Left ventricle myocardium inferior (tissue), 1 donor: ENCODE measurements around the gene MBD5. TPM values are rescaled to one million over a fixed set of nuclear protein-coding genes. Genes with fewer than 3 reads are reported as not detected.

Experiments used
- DNase-seq: peaks from one replicate; pipeline ENCODE4 v3.0.0-alpha.2; 2020
- H3K27ac ChIP-seq: fragments of 200-600 bp; replicated peaks from 2 replicates; pipeline ENCODE4 v1.8.0; 2021
- H3K27me3 ChIP-seq: fragments of 200-600 bp; 2 replicates; pipeline ENCODE4 v1.8.0; 2021; ENCODE audit warnings: low read depth
- H3K36me3 ChIP-seq: fragments of 200-600 bp; 2 replicates; pipeline ENCODE4 v1.8.0; 2021
- H3K4me1 ChIP-seq: fragments of 200-600 bp; 2 replicates; pipeline ENCODE4 v1.8.0; 2021
- H3K4me3 ChIP-seq: fragments of 200-600 bp; 2 replicates; pipeline ENCODE4 v1.8.0; 2021; ENCODE audit warnings: mild to moderate bottlenecking, moderate library complexity
- H3K9me3 ChIP-seq: fragments of 200-600 bp; replicated peaks from 2 replicates; pipeline ENCODE4 v1.8.0; 2021
- intact Hi-C: fragments of 100-400 bp; cut with micrococcal nuclease; formaldehyde crosslinking; loops from one replicate; pipeline ENCODE4 v1.11.0; 2022
- total RNA-seq: library from RNA; stranded (reverse); fragmentation: NEBNext Ultra II Directional; extraction: Animal tissue kit (Norgen Biotek cat#: 25700); gene quantifications from one replicate; pipeline ENCODE4 v1.2.1, GENCODE V29; 2021
- TF ChIP-seq, protein P1 (sequence below): fragments of 200-600 bp; IDR thresholded peaks from 2 replicates; pipeline ENCODE4 v1.8.0; 2021; ENCODE audit warnings: antibody characterized with exemption, mild to moderate bottlenecking, borderline replicate concordance
- donor health status: DM: no; HTN: yes; CAD: no; lungs with severe emphysema.

Gene MBD5
- total RNA-seq, 1 donor from 2014 or later: 21.9 TPM

DNA sequence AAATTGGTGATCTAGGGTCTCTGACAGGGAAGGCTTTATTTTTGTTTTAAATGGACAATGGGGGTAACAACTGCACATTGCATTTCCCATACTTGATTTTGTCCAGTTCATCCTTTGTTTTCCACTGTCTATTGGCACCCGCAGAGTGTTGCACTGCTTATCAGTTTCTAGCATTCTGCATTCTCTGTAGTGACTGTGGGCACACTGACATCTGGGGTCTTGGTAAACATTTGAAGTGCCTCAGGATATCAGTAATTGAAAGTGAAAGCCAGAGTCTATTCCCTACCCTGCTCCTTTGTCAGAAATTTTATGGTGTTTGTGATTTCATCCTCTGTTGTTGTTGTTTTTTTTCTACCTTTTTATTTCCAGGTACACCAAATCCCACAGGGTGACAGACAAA lies 491.6 kb downstream of the MBD5 start:
- Histone ChIP-seq H3K4me1 (peaks cover 16% of the 10 kb centered on the region), H3K36me3 (peaks cover 20% of the 10 kb centered on the region), H3K4me3 (no peak overlapping the region), H3K27me3 (no peaks in the 10 kb centered on the region), H3K9me3 (no peaks in the 10 kb centered on the region), H3K27ac (no peak overlapping the region)
- TF ChIP-seq, protein P1, sequence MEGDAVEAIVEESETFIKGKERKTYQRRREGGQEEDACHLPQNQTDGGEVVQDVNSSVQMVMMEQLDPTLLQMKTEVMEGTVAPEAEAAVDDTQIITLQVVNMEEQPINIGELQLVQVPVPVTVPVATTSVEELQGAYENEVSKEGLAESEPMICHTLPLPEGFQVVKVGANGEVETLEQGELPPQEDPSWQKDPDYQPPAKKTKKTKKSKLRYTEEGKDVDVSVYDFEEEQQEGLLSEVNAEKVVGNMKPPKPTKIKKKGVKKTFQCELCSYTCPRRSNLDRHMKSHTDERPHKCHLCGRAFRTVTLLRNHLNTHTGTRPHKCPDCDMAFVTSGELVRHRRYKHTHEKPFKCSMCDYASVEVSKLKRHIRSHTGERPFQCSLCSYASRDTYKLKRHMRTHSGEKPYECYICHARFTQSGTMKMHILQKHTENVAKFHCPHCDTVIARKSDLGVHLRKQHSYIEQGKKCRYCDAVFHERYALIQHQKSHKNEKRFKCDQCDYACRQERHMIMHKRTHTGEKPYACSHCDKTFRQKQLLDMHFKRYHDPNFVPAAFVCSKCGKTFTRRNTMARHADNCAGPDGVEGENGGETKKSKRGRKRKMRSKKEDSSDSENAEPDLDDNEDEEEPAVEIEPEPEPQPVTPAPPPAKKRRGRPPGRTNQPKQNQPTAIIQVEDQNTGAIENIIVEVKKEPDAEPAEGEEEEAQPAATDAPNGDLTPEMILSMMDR: no peak
- intact Hi-C loops: no loop called here
- DNase-seq: no peak

DNA sequence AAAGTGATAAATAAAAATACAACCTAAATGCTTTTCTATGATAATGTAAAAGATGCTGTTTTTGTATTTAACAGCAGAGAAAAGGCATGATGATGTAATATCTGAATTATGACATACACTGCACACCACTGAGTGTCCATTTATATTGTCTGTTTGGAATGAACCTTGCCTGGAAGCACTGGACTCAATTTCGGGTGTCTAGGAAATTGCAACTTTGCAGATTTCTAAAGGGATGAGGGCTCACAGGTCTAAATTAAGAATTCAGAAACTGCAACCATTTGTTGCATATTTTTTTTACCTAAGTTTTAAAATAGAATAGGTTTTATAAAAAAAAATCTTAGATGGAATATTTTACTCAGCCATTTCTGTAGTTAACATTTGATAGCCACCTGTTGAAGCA lies 492.5 kb downstream of the MBD5 start:
- Histone ChIP-seq H3K27ac (no peak overlapping the region), H3K4me1 (peaks cover 16% of the 10 kb centered on the region), H3K36me3 (peaks cover 20% of the 10 kb centered on the region), H3K4me3 (no peak overlapping the region), H3K9me3 (no peaks in the 10 kb centered on the region), H3K27me3 (no peaks in the 10 kb centered on the region)
- intact Hi-C loops: no loop called here
- TF ChIP-seq, protein P1: no peak
- no peak for DNase-seq

DNA sequence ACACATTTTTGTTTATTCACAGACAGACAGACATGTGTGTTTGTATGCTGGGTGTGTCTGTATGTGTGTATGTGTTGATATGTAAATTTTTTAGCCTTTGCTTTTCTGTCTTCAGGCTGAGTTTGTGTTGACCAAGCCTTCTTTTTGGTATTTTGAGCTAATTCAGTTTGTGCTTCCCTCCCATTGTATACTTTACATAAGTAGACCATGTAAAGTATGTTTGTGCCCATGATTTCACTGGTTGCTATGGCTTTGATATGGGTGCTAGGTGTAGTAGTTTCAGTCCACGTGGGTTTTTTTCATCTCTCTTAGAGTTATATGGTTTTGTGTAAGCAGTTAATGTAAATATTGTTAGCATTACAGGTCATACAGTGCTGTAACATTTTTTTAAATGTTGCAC lies 494.2 kb downstream of the MBD5 start:
- H3K4me3 ChIP-seq: no peak overlapping the region
- H3K27me3 ChIP-seq: no peaks in the 10 kb centered on the region
- no peak overlapping the region for H3K27ac ChIP-seq
- no peaks in the 10 kb centered on the region for H3K9me3 ChIP-seq
- TF ChIP-seq, protein P1: no peak
- H3K36me3 ChIP-seq: peaks cover 20% of the 10 kb centered on the region
- peaks cover 2% of the 10 kb centered on the region for H3K4me1 ChIP-seq
- no peak for DNase-seq
- intact Hi-C loops: no loop called here

DNA sequence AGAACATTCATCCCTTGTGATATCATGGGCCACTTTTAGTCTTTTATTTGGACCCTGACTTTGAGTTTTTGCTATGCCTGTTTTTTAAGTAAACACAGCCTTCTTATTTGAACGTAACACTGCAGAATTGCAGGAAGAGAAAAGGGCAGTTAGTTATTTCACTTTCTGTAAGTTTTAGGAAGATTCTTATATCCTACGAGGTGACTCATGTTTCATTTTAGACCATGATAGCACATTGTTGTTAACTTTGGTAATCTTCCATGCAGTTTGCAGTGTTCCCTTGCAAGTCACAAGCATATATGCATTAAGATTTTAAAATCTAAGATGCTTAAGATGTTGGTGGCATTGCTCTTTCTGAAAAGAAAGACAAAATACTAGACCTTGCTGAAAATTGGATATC lies 495.1 kb downstream of the MBD5 start:
- H3K4me1 ChIP-seq: no peaks in the 10 kb centered on the region
- DNase-seq: no peak
- H3K36me3 ChIP-seq: peaks cover 20% of the 10 kb centered on the region
- H3K9me3 ChIP-seq: no peaks in the 10 kb centered on the region
- H3K27me3 ChIP-seq: no peaks in the 10 kb centered on the region
- intact Hi-C loops: no loop called here
- no peak overlapping the region for H3K4me3 ChIP-seq
- H3K27ac ChIP-seq: no peak overlapping the region
- TF ChIP-seq, protein P1: no peak

DNA sequence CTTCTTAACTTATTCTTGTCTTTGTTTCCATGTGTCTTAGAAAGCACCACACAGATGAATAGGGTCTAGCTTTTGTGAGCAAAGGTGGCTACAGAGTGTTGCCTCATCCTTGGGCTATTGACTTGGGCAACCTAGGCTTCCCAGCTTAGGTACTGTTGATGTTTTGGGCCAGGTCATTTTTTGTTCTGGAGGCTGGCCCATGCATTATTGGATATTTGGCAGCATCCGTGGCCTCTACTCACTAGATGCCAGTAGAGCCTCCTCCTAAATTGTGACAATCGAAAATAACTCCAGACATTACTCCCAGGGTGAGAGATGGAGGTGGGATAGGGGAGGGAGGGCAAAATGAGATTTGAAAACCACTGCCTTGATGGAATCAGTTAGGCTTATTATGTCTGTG lies 496.4 kb downstream of the MBD5 start:
- no peak overlapping the region for H3K27ac ChIP-seq
- peaks cover 20% of the 10 kb centered on the region for H3K36me3 ChIP-seq
- no peak overlapping the region for H3K4me3 ChIP-seq
- no peaks in the 10 kb centered on the region for H3K9me3 ChIP-seq
- no peaks in the 10 kb centered on the region for H3K27me3 ChIP-seq
- DNase-seq: no peak
- TF ChIP-seq, protein P1: no peak
- H3K4me1 ChIP-seq: no peaks in the 10 kb centered on the region
- intact Hi-C loops: no loop called here

DNA sequence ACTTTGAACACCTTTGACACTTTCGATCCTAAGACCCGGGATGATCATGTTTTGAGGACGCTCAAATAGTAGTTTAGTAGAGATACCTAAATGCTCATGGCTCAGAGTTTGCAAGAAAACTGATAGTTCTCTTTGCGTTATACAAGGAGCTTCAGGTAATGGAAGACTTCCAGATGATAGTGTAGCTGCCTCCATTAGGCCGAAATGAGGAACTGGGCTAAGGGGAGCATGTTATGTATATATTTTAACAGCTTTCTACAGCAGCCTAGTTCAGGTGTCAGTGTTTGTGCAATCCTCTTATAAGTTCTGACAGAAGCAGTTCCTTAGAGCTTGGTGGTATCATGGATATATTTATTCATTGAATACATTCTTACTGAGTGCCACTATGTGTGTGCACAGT lies 496.9 kb downstream of the MBD5 start:
- TF ChIP-seq, protein P1: no peak
- H3K4me3 ChIP-seq: no peak overlapping the region
- DNase-seq: no peak
- intact Hi-C loops: no loop called here
- no peak overlapping the region for H3K27ac ChIP-seq
- H3K27me3 ChIP-seq: no peaks in the 10 kb centered on the region
- H3K4me1 ChIP-seq: no peaks in the 10 kb centered on the region
- no peaks in the 10 kb centered on the region for H3K9me3 ChIP-seq
- H3K36me3 ChIP-seq: peaks cover 20% of the 10 kb centered on the region
